Effector memory CD8-positive, alpha-beta T cell (primary cell): ENCODE data around the gene RALB.

Experiments used
- ATAC-seq: fragments of 150-1000 bp; cut with Tn5 transposase; replicated peaks from 2 replicates; pipeline ENCODE4 v1.10.0; 2021; ENCODE audit warnings: mild to moderate bottlenecking, moderate library complexity
- DNase-seq, 3 experiments: peaks; one replicate each; pipeline ENCODE4 v3.0.0; 2021
- H3K27ac Mint-ChIP-seq, 2 donors: one replicate each; pipeline ENCODE4 v1.8.0; 2022; ENCODE audit warnings: mild to moderate bottlenecking in 2 of 2, mixed read lengths in 2 of 2, moderate library complexity in 2 of 2
- H3K27me3 Mint-ChIP-seq, 2 donors: one replicate each; pipeline ENCODE4 v1.8.0; 2022; ENCODE audit warnings: mixed read lengths in 2 of 2
- H3K36me3 Mint-ChIP-seq: one replicate; pipeline ENCODE4 v1.8.0; 2022; ENCODE audit warnings: mild to moderate bottlenecking, moderate library complexity, mixed read lengths; ENCODE audit not compliant: insufficient read depth
- H3K4me1 Mint-ChIP-seq, 2 donors: one replicate each; pipeline ENCODE4 v1.8.0; 2022; ENCODE audit warnings: low read depth in 2 of 2, mixed read lengths in 2 of 2
- H3K4me3 Mint-ChIP-seq, 2 donors: one replicate each; pipeline ENCODE4 v1.8.0; 2022; ENCODE audit warnings: mild to moderate bottlenecking in 2 of 2, mixed read lengths in 2 of 2, moderate library complexity in 2 of 2
- H3K9me3 Mint-ChIP-seq, 2 donors: one replicate each; pipeline ENCODE4 v1.8.0; 2022; ENCODE audit warnings: mixed read lengths in 2 of 2

Gene RALB

DNA sequence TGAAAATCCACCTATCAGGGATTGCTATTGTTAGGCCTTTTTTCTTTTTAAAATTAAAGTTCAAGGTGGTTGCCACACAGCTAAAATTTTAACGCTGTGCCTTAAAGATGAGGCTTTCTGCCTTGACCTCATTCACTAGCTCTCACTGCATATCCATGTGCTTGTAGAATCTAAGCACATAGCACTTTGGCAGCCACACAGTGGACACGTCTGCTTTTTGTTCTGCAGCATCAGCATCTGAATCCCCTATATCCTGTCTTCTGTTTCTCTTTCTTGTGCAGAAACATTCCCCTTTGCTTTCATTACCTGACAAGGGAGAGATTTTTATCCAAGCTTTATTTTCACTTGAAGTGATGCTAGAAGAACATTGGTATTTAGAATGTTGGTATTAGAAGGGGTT lies 38.1 kb downstream of the RALB start:
- Mint-ChIP-seq H3K27me3 (no peaks in the 10 kb centered on the region), H3K4me3 (no peak overlapping the region), H3K4me1 (peaks cover 14 to 16% of the 10 kb centered on the region in 2 donors), H3K36me3 (peaks cover 49% of the 10 kb centered on the region), H3K27ac (peak overlapping the region in 1 of 2 donors; percentile 53), H3K9me3 (no peaks in the 10 kb centered on the region)
- DNase-seq (no peak), ATAC-seq (no peak)

DNA sequence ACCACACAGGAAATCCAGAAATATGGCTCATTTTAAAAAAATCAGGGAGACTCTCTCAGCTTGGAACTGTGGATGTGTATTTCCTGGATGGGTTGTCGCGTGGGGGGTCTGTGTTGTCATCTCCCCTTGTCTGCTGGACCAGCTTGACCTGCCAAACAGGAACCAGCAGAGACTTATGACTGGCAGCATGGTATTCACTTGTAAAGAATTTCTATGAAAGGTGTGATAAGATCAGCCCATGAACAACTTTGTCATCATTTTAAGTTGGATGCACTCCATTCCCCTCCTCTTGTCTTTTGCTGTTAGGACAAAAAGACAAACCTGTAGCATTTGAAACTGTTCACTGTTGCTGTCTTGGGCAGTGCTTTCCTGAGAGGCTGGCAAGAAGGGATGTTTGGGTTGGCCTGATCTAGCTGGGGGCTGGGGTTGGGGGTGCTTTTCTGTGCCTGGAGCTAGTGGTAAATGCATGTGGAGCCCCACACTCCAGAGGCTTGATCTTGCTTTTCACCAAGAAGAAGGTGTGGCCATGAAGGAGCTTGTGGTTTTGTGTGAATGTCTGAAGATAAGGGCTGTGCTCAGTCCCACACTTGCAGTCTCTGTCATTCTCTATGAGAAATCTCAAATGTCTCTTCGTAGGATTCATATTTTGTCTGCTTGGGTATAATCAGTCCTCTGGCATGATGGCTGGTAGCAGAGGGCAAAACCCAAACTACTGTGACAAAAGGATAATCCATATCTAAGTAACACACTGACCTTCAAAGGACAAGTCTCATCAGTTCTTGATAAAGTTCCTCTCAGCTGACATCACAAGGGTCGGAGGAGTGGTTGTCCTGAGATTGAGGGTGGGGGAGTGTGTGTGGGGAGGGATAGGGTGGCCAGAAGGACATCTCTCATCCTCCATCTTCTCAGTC lies 39.0 kb downstream of the RALB start:
- H3K9me3 Mint-ChIP-seq: no peaks in the 10 kb centered on the region
- no peak for DNase-seq
- peaks cover 14 to 15% of the 10 kb centered on the region in 2 donors for H3K4me1 Mint-ChIP-seq
- no peak for ATAC-seq
- H3K4me3 Mint-ChIP-seq: no peak overlapping the region
- H3K27ac Mint-ChIP-seq: peak overlapping the region; percentile 53 to 77
- peaks cover 49% of the 10 kb centered on the region for H3K36me3 Mint-ChIP-seq
- no peaks in the 10 kb centered on the region for H3K27me3 Mint-ChIP-seq

DNA sequence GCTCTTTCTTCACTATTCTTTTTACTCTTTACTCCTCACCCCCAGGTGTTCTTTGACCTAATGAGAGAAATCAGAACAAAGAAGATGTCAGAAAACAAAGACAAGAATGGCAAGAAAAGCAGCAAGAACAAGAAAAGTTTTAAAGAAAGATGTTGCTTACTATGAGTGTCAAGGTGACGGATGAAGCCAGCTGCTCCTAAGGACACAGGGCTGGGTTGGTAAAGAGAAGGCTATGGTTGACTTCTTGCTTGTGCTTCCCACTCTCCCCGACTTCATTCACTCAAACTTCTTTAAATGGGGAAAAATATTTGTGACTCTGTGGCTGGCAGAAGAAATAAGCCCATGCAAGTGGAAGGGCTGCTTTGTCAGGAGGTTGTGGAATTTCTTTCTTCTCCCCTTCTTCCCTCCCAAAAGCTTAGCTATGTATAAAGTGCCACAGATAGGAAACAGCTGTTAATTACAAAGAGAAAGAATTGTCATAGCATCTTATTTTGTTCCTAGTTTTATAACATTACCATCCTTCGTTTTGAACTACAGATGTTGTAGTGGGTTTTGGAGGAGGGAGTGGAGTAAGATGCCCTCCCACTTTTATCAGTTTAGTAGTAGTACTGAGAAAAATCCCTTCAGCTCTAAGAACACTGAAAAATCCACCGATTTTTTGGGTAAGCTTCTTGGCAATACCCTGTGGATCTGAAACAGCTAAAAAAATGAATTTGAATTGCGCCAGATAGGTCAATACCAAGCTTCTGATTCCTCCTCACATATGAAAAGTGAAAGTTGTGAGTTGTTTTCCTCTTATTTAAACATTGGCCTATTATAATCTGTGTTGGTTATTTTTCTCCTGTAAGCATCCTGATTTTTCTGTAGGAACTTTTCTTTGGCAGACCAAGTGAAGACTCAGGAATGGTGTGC lies 40.7 kb downstream of the RALB start:
- Mint-ChIP-seq H3K4me3 (no peak overlapping the region), H3K9me3 (no peaks in the 10 kb centered on the region), H3K27ac (no peak overlapping the region), H3K36me3 (peaks cover 52% of the 10 kb centered on the region), H3K27me3 (no peaks in the 10 kb centered on the region), H3K4me1 (peaks cover 5% of the 10 kb centered on the region in 2 donors)
- no peak for DNase-seq
- no peak for ATAC-seq

DNA sequence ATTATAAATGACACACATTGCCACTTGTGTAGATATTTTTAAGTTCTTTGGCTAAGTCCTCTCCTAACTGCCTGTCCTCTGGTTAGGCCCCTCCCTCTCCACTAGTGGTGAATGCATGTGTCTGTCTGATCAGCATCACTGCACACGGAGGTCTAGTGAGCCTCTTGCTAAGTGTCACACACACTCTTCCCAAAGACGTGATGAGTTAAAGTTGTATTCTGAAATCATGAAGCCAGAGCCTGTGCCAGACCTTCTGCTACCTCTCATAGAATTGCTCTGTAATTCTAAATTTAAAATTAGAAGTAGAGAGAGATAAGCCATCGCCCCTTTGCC lies 41.3 kb downstream of the RALB start:
- ATAC-seq (no peak), DNase-seq (no peak)
- H3K9me3 Mint-ChIP-seq: no peaks in the 10 kb centered on the region
- no peak overlapping the region for H3K4me3 Mint-ChIP-seq
- H3K36me3 Mint-ChIP-seq: peaks cover 50% of the 10 kb centered on the region
- H3K27me3 Mint-ChIP-seq: no peaks in the 10 kb centered on the region
- H3K27ac Mint-ChIP-seq: no peak overlapping the region
- H3K4me1 Mint-ChIP-seq: peaks cover 5% of the 10 kb centered on the region in 2 donors

DNA sequence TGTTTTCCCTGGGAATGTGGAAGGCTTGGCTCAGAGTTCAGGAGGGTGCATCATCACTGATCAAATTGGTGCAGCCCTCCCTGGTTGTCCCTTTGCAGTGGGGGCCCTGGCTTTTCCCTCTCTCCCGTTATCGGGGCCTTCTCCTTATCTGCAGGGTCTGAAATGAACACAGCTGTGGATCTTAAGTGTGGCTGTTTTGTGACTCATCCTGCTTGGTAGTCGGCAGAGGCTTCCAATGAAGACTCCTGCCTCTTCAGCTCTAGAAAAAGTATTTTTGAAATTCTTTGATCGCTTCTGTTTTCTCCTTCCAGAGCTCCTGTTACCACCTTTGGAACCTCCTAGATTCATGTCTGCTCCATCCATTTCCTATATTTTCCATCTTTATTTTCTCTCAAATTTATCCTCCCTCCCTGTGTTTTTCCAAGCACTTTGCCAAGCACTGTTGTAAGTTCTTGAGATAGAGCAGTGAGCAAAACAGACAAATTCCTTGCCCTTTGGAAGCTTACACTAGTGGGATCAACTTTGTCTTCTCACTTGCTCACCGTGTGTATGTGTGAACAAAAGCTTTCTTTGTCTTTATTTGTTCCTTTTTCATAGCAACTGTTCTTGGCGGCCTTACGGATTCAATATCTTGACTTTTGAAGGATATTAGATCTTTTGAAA lies 45.7 kb downstream of the RALB start:
- no peaks in the 10 kb centered on the region for H3K9me3 Mint-ChIP-seq
- H3K27ac Mint-ChIP-seq: no peak overlapping the region
- no peaks in the 10 kb centered on the region for H3K4me1 Mint-ChIP-seq
- DNase-seq: no peak
- ATAC-seq: no peak
- H3K4me3 Mint-ChIP-seq: no peak overlapping the region
- peaks cover 18% of the 10 kb centered on the region for H3K36me3 Mint-ChIP-seq
- no peaks in the 10 kb centered on the region for H3K27me3 Mint-ChIP-seq

DNA sequence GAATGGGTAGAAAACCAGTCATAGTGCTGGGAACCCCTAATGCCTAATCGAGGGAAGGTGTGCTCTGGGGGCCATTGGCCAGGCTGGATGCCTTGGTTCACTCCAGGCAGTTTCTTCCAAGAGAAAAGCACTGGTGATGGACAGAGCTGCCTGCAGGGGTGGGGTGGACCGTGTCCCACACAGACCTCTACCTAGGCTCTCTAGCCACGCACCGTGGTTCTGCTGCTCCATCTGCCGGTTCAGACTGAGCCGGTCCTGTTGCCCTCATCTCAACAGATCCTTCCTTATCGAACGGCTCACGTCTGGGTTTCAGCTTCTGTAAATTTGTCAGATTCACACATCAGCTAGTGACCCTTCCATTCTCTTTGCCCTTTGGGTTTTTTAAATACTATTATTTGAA lies 46.4 kb downstream of the RALB start:
- peaks cover 18% of the 10 kb centered on the region for H3K36me3 Mint-ChIP-seq
- ATAC-seq: no peak
- H3K27me3 Mint-ChIP-seq: no peaks in the 10 kb centered on the region
- no peak overlapping the region for H3K4me3 Mint-ChIP-seq
- H3K27ac Mint-ChIP-seq: no peak overlapping the region
- no peak for DNase-seq
- no peaks in the 10 kb centered on the region for H3K9me3 Mint-ChIP-seq
- H3K4me1 Mint-ChIP-seq: no peaks in the 10 kb centered on the region

DNA sequence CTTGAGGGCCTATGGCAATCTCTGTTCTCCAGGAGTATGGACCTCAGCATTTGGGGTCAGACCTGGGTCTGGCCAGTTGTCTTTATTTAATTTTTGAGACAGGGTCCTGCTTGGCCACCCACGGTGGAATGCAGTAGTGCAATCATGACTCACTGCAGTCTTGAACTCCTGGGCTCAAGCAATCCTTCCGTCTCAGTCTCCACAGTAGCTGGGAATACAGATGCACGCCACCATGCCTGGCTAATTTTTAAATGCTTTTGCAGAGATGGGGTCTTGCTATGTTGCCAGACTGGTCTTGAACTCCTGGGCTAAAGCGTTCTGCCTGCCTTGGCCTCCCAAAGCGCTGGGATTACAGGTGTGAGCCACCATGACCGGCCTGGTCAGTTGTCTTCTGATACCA lies 46.9 kb downstream of the RALB start:
- no peaks in the 10 kb centered on the region for H3K9me3 Mint-ChIP-seq
- peak overlapping the region in 1 of 2 donors; percentile 16 for H3K27ac Mint-ChIP-seq
- ATAC-seq: no peak
- H3K27me3 Mint-ChIP-seq: no peaks in the 10 kb centered on the region
- H3K4me1 Mint-ChIP-seq: no peaks in the 10 kb centered on the region
- DNase-seq: no peak
- peaks cover 12% of the 10 kb centered on the region for H3K36me3 Mint-ChIP-seq
- no peak overlapping the region for H3K4me3 Mint-ChIP-seq

DNA sequence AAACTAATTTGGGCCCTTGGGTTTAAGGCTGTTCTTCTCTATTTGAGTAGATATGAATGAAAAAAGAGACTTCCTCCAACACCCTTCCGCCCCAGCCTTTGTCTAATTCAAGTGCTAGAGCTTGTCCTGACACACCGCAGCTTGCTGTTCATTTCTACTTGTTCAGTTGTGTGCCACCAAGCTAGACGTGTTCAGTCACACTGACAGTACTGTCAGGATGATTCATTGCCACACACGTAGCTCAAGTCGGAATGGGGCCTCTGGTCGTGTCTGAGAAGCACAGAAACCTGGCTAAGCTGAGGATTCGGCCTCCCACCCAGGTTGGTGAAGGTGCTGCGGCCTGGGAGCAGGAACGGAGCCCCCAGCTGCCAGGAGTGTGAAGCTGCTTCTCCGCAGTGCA lies 47.7 kb downstream of the RALB start:
- H3K27ac Mint-ChIP-seq: no peak overlapping the region
- ATAC-seq: no peak
- no peaks in the 10 kb centered on the region for H3K9me3 Mint-ChIP-seq
- H3K4me3 Mint-ChIP-seq: no peak overlapping the region
- no peak for DNase-seq
- H3K27me3 Mint-ChIP-seq: no peaks in the 10 kb centered on the region
- peaks cover 6% of the 10 kb centered on the region for H3K36me3 Mint-ChIP-seq
- no peaks in the 10 kb centered on the region for H3K4me1 Mint-ChIP-seq

DNA sequence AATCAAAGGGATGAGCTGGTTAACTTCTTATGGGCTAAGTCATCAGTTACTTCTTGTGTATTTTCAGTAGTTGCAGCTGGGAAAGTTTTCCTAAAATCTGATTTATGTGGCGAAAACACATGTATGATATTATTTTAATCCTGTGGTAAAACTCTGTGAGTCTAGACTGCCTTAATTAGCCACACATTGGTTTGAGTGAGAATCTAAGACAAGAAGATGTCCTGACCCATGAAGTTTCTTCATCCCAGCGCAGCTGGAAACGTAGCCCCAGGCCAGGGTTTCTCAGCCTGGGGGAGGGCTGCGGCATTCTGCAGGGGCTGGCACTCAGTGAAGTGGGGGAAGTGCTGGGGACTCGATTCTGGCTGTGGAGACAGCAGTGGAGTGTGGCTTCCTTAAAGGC lies 48.6 kb downstream of the RALB start:
- ATAC-seq (no peak), DNase-seq (no peak)
- peaks cover 4% of the 10 kb centered on the region for H3K36me3 Mint-ChIP-seq
- H3K4me3 Mint-ChIP-seq: no peak overlapping the region
- H3K27me3 Mint-ChIP-seq: no peaks in the 10 kb centered on the region
- H3K9me3 Mint-ChIP-seq: no peaks in the 10 kb centered on the region
- H3K4me1 Mint-ChIP-seq: no peaks in the 10 kb centered on the region
- H3K27ac Mint-ChIP-seq: no peak overlapping the region

DNA sequence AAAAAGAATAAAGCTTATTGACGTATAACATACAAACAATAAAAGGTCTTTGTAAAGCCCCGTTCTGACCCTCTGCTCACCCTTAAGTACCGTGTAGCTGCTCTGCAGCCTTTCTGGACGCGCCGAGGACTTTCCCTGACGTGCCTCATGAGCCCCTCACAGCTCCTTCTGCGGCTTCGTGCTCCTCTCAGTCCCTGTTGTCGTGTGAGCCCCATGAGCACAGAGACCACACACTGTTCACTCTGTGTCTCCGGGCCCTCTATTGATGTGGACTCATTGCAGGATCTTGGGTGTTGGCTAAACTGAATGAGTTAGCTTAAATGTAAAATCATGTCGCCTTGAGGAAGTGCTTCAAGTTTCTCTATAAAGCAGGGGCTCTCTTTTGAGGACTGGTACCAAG lies 49.6 kb downstream of the RALB start:
- no peak overlapping the region for H3K4me3 Mint-ChIP-seq
- no peak for ATAC-seq
- no peak for DNase-seq
- H3K36me3 Mint-ChIP-seq: no peaks in the 10 kb centered on the region
- H3K27me3 Mint-ChIP-seq: no peaks in the 10 kb centered on the region
- H3K27ac Mint-ChIP-seq: no peak overlapping the region
- H3K4me1 Mint-ChIP-seq: no peaks in the 10 kb centered on the region
- H3K9me3 Mint-ChIP-seq: no peaks in the 10 kb centered on the region

DNA sequence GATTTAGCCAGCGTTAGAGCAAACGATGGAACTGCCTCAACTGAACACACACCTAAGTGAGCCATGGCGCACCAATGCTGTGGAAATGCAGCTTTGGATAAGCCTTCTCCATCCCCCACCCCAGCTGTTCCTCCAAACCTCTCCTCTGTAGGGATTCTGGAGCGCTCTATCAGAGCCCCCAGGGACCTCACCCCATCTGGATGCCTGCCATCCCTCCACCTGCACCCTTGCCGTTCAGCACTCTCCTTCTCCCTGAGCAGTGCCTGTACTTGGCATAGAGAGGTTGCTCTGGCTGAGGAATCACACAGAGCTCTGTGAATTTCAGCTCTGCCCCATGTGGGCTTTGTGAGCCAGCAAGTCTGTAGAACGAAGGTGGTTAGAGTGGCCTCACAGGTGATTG lies 50.5 kb downstream of the RALB start:
- Mint-ChIP-seq H3K4me3 (no peak overlapping the region), H3K4me1 (no peaks in the 10 kb centered on the region), H3K27ac (no peak overlapping the region)

DNA sequence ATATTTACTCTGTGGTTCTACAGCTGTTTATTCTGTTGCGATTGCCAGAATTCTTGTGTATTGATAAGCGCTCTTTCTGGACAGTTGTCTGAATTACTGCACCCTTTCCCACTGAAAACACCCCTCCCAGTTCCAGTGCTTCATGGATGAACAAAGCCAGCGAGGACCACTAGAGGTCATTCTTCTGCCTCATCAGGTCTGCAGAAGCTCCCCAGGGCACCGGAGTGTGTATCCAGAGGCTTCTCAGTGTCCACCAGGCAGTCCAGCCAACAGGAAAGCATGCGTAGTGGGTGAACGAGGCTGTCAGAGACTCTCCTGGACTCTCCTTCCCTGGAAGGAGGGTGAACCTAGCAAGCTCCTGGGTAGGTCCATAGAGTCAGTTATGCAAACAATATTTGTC lies 52.6 kb downstream of the RALB start:
- Mint-ChIP-seq H3K36me3 (no peaks in the 10 kb centered on the region), H3K4me3 (no peak overlapping the region), H3K9me3 (no peaks in the 10 kb centered on the region), H3K27me3 (no peaks in the 10 kb centered on the region), H3K27ac (no peak overlapping the region), H3K4me1 (no peaks in the 10 kb centered on the region)
- no peak for ATAC-seq
- no peak for DNase-seq

More for the DNA sequence above, 50.5 kb downstream of the RALB start:
- ATAC-seq: no peak
- no peaks in the 10 kb centered on the region for H3K27me3 Mint-ChIP-seq
- no peaks in the 10 kb centered on the region for H3K9me3 Mint-ChIP-seq
- H3K36me3 Mint-ChIP-seq: no peaks in the 10 kb centered on the region
- no peak for DNase-seq

DNA sequence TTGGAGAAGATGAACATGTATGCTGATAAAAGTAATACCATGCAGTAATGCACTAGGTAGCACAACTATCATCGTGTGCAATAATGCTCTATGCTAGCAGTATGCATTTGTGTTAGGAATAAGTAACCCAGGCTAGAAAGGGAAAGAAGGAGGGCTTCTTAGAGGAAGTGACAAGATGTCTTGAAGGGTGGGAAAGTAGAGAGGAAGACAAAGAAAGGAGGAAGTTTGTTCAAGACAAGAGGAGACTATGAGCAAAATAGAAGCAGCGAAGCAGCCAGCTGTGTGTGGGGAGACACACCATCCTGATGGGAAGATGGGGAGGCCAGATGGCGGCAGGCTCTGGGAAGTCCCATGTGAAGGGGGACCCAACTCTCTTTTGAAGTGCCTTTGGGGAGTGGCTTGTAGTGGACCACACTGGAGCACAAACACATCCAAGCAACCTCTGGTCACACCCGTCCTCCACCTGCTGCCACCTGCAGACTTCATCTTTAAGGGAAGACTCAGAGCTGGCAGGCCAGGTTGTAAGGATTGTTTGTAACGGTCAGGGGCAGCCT lies 53.4 kb downstream of the RALB start:
- Mint-ChIP-seq H3K27me3 (no peaks in the 10 kb centered on the region), H3K36me3 (no peaks in the 10 kb centered on the region), H3K27ac (no peak overlapping the region), H3K4me1 (no peaks in the 10 kb centered on the region), H3K4me3 (no peak overlapping the region), H3K9me3 (no peaks in the 10 kb centered on the region)
- DNase-seq: no peak
- ATAC-seq: no peak
